WTC11 (cell line): Measurements from ENCODE around the gene MTG1.

Experiments
- CREM ChIP-seq: sonication (generic); formaldehyde crosslinking; IDR thresholded peaks from 2 replicates; pipeline ENCODE4 v1.8.1; 2022; ENCODE audit warnings: mild to moderate bottlenecking, missing genetic modification reagents, moderate library complexity
- FOXJ3 ChIP-seq: sonication (generic); formaldehyde crosslinking; IDR thresholded peaks from 2 replicates; pipeline ENCODE4 v1.9.0; 2021; ENCODE audit warnings: missing genetic modification reagents, mild to moderate bottlenecking, borderline replicate concordance
- FOXP1 ChIP-seq: sonication (generic); formaldehyde crosslinking; IDR thresholded peaks from 2 replicates; pipeline ENCODE4 v1.8.0; 2022; ENCODE audit warnings: missing genetic modification reagents, mild to moderate bottlenecking, moderate library complexity, borderline replicate concordance
- SP1 ChIP-seq: sonication (generic); formaldehyde crosslinking; conservative IDR thresholded peaks from 2 replicates; pipeline ENCODE4 v1.8.1; 2022; ENCODE audit warnings: missing genetic modification reagents
- ZBTB21 ChIP-seq: sonication (generic); formaldehyde crosslinking; IDR thresholded peaks from 2 replicates; pipeline ENCODE4 v1.8.1; 2023; ENCODE audit warnings: mild to moderate bottlenecking, missing genetic modification reagents, borderline replicate concordance
- TF ChIP-seq, protein P1 (sequence below): fragments of 200-600 bp; IDR thresholded peaks from 2 replicates; pipeline ENCODE4 v1.8.0; 2022; ENCODE audit warnings: antibody characterized with exemption
- TF ChIP-seq, protein P2 (sequence below): sonication (generic); formaldehyde crosslinking; IDR thresholded peaks from 2 replicates; pipeline ENCODE4 v1.8.1; 2023; ENCODE audit warnings: mild to moderate bottlenecking, missing genetic modification reagents, moderate library complexity
- TF ChIP-seq, protein P3 (sequence below): sonication (generic); formaldehyde crosslinking; IDR thresholded peaks from 2 replicates; pipeline ENCODE4 v1.8.0; 2022; ENCODE audit warnings: mild to moderate bottlenecking, missing genetic modification reagents
- TF ChIP-seq, protein P4 (sequence below): sonication (generic); formaldehyde crosslinking; IDR thresholded peaks from 2 replicates; pipeline ENCODE4 v1.8.1; 2022; ENCODE audit warnings: low read depth, mild to moderate bottlenecking, moderate library complexity, missing genetic modification reagents, borderline replicate concordance
- TF ChIP-seq, protein P5 (sequence below): sonication (generic); formaldehyde crosslinking; IDR thresholded peaks from 2 replicates; pipeline ENCODE4 v1.8.0; 2022; ENCODE audit warnings: mild to moderate bottlenecking, missing genetic modification reagents

DNA sequence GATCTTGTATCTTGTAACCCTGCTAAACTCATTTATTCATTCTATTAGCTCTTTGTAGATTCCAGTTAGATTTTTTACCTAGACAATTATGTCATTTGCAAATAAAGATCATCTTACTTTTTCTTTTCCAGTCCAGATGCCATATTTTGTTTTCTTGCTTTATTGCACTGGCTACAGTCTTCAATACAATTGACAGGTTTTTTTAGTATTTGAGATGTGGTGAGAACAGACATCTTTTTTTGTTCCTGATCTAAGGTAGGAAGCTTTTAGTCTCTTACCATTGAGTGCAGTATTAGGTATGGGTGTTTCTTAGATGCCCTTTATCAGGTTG is 18.4 kb downstream of the MTG1 start:
- TF ChIP-seq, protein P1, sequence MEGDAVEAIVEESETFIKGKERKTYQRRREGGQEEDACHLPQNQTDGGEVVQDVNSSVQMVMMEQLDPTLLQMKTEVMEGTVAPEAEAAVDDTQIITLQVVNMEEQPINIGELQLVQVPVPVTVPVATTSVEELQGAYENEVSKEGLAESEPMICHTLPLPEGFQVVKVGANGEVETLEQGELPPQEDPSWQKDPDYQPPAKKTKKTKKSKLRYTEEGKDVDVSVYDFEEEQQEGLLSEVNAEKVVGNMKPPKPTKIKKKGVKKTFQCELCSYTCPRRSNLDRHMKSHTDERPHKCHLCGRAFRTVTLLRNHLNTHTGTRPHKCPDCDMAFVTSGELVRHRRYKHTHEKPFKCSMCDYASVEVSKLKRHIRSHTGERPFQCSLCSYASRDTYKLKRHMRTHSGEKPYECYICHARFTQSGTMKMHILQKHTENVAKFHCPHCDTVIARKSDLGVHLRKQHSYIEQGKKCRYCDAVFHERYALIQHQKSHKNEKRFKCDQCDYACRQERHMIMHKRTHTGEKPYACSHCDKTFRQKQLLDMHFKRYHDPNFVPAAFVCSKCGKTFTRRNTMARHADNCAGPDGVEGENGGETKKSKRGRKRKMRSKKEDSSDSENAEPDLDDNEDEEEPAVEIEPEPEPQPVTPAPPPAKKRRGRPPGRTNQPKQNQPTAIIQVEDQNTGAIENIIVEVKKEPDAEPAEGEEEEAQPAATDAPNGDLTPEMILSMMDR, result no peak
- TF ChIP-seq, protein P2, sequence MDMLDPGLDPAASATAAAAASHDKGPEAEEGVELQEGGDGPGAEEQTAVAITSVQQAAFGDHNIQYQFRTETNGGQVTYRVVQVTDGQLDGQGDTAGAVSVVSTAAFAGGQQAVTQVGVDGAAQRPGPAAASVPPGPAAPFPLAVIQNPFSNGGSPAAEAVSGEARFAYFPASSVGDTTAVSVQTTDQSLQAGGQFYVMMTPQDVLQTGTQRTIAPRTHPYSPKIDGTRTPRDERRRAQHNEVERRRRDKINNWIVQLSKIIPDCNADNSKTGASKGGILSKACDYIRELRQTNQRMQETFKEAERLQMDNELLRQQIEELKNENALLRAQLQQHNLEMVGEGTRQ (CRISPR knock-in tag), result no peak
- TF ChIP-seq FOXP1 (CRISPR knock-in tag) (no peak), FOXJ3 (no peak), SP1 (no peak), CREM (CRISPR knock-in tag) (no peak), ZBTB21 (no peak)
- TF ChIP-seq, protein P3, sequence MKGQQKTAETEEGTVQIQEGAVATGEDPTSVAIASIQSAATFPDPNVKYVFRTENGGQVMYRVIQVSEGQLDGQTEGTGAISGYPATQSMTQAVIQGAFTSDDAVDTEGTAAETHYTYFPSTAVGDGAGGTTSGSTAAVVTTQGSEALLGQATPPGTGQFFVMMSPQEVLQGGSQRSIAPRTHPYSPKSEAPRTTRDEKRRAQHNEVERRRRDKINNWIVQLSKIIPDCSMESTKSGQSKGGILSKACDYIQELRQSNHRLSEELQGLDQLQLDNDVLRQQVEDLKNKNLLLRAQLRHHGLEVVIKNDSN, result no peak
- TF ChIP-seq, protein P4, sequence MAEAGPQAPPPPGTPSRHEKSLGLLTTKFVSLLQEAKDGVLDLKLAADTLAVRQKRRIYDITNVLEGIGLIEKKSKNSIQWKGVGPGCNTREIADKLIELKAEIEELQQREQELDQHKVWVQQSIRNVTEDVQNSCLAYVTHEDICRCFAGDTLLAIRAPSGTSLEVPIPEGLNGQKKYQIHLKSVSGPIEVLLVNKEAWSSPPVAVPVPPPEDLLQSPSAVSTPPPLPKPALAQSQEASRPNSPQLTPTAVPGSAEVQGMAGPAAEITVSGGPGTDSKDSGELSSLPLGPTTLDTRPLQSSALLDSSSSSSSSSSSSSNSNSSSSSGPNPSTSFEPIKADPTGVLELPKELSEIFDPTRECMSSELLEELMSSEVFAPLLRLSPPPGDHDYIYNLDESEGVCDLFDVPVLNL, result no peak
- TF ChIP-seq, protein P5, sequence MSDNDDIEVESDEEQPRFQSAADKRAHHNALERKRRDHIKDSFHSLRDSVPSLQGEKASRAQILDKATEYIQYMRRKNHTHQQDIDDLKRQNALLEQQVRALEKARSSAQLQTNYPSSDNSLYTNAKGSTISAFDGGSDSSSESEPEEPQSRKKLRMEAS, result no peak
